Psoas muscle (tissue), 8 donors: Measurements from ENCODE around the gene PACS2. TPM values are rescaled to one million over a fixed set of nuclear protein-coding genes. Genes with fewer than 3 reads are reported as not detected.

Experiments used
- ATAC-seq, 4 donors: fragments of 200-7000 bp; cut with Tn5 transposase; one replicate each; pipeline ENCODE4 v1.9.1; 2020; ENCODE audit warnings: moderate library complexity in 3 of 4, mild to moderate bottlenecking in 2 of 4
- DNase-seq, 2 donors: peaks; one replicate each; pipeline ENCODE4 v3.0.0-alpha.2; 2020
- H3K27ac ChIP-seq: fragments of 200-600 bp; one replicate; pipeline ENCODE4 v1.8.0; 2022
- H3K27me3 ChIP-seq, 3 donors: fragments of 200-600 bp in 1 of 3; one replicate each; pipeline versions ENCODE4 v1.6.1 to v1.8.0; 2013 to 2022; ENCODE audit warnings: low read length in 2 of 3, mild to moderate bottlenecking in 2 of 3, moderate library complexity in 1 of 3; ENCODE audit not compliant: insufficient read depth in 3 of 3
- H3K36me3 ChIP-seq, 2 donors: fragments of 200-600 bp in 1 of 2; one replicate each; pipeline versions ENCODE4 v1.6.1 to v1.8.0; 2013 to 2022; ENCODE audit warnings: low read depth in 1 of 2, mild to moderate bottlenecking in 1 of 2, moderate library complexity in 1 of 2; ENCODE audit not compliant: insufficient read depth in 1 of 2
- H3K4me1 ChIP-seq: fragments of 200-600 bp; one replicate; pipeline ENCODE4 v1.8.0; 2022
- H3K4me3 ChIP-seq: fragments of 200-600 bp; one replicate; pipeline ENCODE4 v1.8.0; 2022; ENCODE audit warnings: mild to moderate bottlenecking
- H3K9me3 ChIP-seq: fragments of 200-600 bp; one replicate; pipeline ENCODE4 v1.8.0; 2022
- CTCF ChIP-seq: fragments of 200-600 bp; IDR thresholded peaks from one replicate; pipeline ENCODE4 v1.8.0; 2022; ENCODE audit warnings: antibody characterized with exemption
- WGBS, 3 donors: extraction: QIAGEN DNeasy Blood & Tissue Kit; methylation state at CpG; one replicate each; pipeline versions ENCODE4 v1.1.6 to v1.1.7; 2013; 5-methylcytosine and 5-hydroxymethylcytosine counted together
- intact Hi-C, 2 donors: fragments of 100-400 bp; cut with DNase I; formaldehyde crosslinking; loops; one replicate each; pipeline versions ENCODE4 v1.11.0 to v1.14.2; 2022
- polyA plus RNA-seq, 3 donors: library from polyadenylated mRNA; stranded (reverse); fragments of 200-250 nt; gene quantifications; one replicate each; pipeline ENCODE4 v1.2.3, GENCODE V29; 2013
- total RNA-seq, 4 donors: library from RNA; stranded (reverse); fragmentation: NEBNext Ultra II Directional in 2 of 4; extraction: Animal tissue kit (Norgen Biotek cat#: 25700) in 2 of 4; gene quantifications; one replicate each; pipeline versions ENCODE4 v1.2.1 to v1.2.4, GENCODE V29; 2021 to 2023
- donor health status: healthy with polysubstance abuse.
- donor health status: DM: no; HTN: no; CAD: no; lungs with moderate emphysema.
- donor health status: Bipolar disorder and iron deficiency.
- donor health status: healthy.
- donor health status: DM: yes; HTN: yes; CAD: no.
- donor health status: DM: no; HTN: no; CAD: no.
- donor health status: DM: no; HTN: no; CAD: no.
- donor health status: DM: yes; HTN: yes; CAD: no.

PACS2 gene
- total and polyA plus RNA-seq, 7 donors = 57.1 to 83.1 (median 72.8) TPM

- Histone ChIP-seq H3K4me3 (no peak overlapping the region), H3K36me3 (no peaks in the 10 kb centered on the region), H3K27me3 (no peaks in the 10 kb centered on the region), H3K9me3 (no peaks in the 10 kb centered on the region), H3K27ac (no peak overlapping the region), H3K4me1 (peaks cover 4% of the 10 kb centered on the region)
- 82 to 84% (median 83%) methylated on average over 9 of the region's 9 CpGs for WGBS, 3 donors
- no peak for TF ChIP-seq CTCF
- intact Hi-C loops = no loop called here
- no peak for ATAC-seq
- DNase-seq = no peak
Observed at GRCh38 chr14:105305345-105305744, 9.2 kb upstream of the PACS2 start.

GRCh38 chr14:105305791-105306190 is 8.8 kb upstream of the PACS2 start:
- ATAC-seq (no peak), DNase-seq (no peak)
- no peaks in the 10 kb centered on the region for H3K36me3 ChIP-seq
- WGBS, 3 donors = 76 to 80% (median 76%) methylated on average over 9 of the region's 9 CpGs
- TF ChIP-seq CTCF = no peak
- H3K27me3 ChIP-seq = no peaks in the 10 kb centered on the region
- peaks cover 4% of the 10 kb centered on the region for H3K4me1 ChIP-seq
- intact Hi-C loops = no loop called here
- no peak overlapping the region for H3K27ac ChIP-seq
- no peak overlapping the region for H3K4me3 ChIP-seq
- H3K9me3 ChIP-seq = no peaks in the 10 kb centered on the region

GRCh38 chr14:105307052-105307727 is 7.4 kb upstream of the PACS2 start:
- Histone ChIP-seq H3K9me3 (no peaks in the 10 kb centered on the region), H3K27ac (no peak overlapping the region), H3K4me1 (no peaks in the 10 kb centered on the region), H3K27me3 (no peaks in the 10 kb centered on the region), H3K4me3 (no peak overlapping the region), H3K36me3 (no peaks in the 10 kb centered on the region)
- ATAC-seq (no peak), DNase-seq (no peak)
- WGBS, 3 donors = 73 to 85% (median 75%) methylated on average over 4 of the region's 4 CpGs
- intact Hi-C loops = no loop called here
- no peak for TF ChIP-seq CTCF

- intact Hi-C loops = no loop called here
- TF ChIP-seq CTCF = no peak
- 93 to 94% (median 93%) methylated on average over 8 of the region's 8 CpGs for WGBS, 3 donors
- Histone ChIP-seq H3K36me3 (no peaks in the 10 kb centered on the region), H3K27ac (no peak overlapping the region), H3K4me1 (no peaks in the 10 kb centered on the region), H3K4me3 (no peak overlapping the region), H3K9me3 (no peaks in the 10 kb centered on the region), H3K27me3 (no peaks in the 10 kb centered on the region)
- ATAC-seq (no peak), DNase-seq (no peak)
Observed at GRCh38 chr14:105309371-105309770, 5.2 kb upstream of the PACS2 start.

GRCh38 chr14:105311838-105312237 is 2.7 kb upstream of the PACS2 start:
- no peak for DNase-seq
- TF ChIP-seq CTCF = no peak
- Histone ChIP-seq H3K4me1 (peaks cover 11% of the 10 kb centered on the region), H3K27me3 (no peaks in the 10 kb centered on the region), H3K4me3 (no peak overlapping the region), H3K9me3 (no peaks in the 10 kb centered on the region), H3K36me3 (no peaks in the 10 kb centered on the region), H3K27ac (no peak overlapping the region)
- no peak for ATAC-seq
- intact Hi-C loops = no loop called here
- 79 to 83% (median 80%) methylated on average over 12 of the region's 12 CpGs for WGBS, 3 donors
